Liver (tissue), 9 donors: ENCODE measurements around the gene RELB. TPM values are rescaled to one million over a fixed set of nuclear protein-coding genes. Genes with fewer than 3 reads are reported as not detected.

Experiments
- DNase-seq: peaks from one replicate; pipeline ENCODE4 v3.0.0-alpha.2; 2017; ENCODE audit warnings: low spot score
- H3K27ac ChIP-seq, 2 donors: one replicate each; pipeline ENCODE4 v1.7.0; 2013; ENCODE audit warnings: inconsistent platforms in 2 of 2, low read length in 2 of 2, control low read depth in 1 of 2, low read depth in 1 of 2, mild to moderate bottlenecking in 1 of 2
- H3K27me3 ChIP-seq, 4 donors: one replicate each; pipeline versions ENCODE4 v1.6.1 to v1.7.0; 2013; ENCODE audit warnings: low read length in 3 of 4, inconsistent platforms in 1 of 4, mild to moderate bottlenecking in 1 of 4, moderate library complexity in 1 of 4; ENCODE audit not compliant: control insufficient read depth in 4 of 4, insufficient read depth in 4 of 4
- H3K36me3 ChIP-seq, 4 donors: one replicate each; pipeline versions ENCODE4 v1.6.1 to v1.7.0; 2013; ENCODE audit warnings: low read length in 3 of 4, mild to moderate bottlenecking in 3 of 4, low read depth in 1 of 4, moderate library complexity in 1 of 4; ENCODE audit not compliant: control insufficient read depth in 4 of 4, insufficient read depth in 3 of 4
- H3K4me1 ChIP-seq, 4 donors: one replicate each; pipeline versions ENCODE4 v1.6.1 to v1.7.0; 2013; ENCODE audit warnings: low read length in 3 of 4, mild to moderate bottlenecking in 3 of 4, moderate library complexity in 1 of 4; ENCODE audit not compliant: control insufficient read depth in 4 of 4, insufficient read depth in 4 of 4
- H3K4me3 ChIP-seq, 3 donors: one replicate each; pipeline versions ENCODE4 v1.6.1 to v1.7.0; 2013; ENCODE audit warnings: low read length in 3 of 3, control low read depth in 1 of 3, low read depth in 1 of 3, mild to moderate bottlenecking in 1 of 3
- H3K9ac ChIP-seq, 2 donors: one replicate each; pipeline ENCODE4 v1.7.0; 2013; ENCODE audit warnings: low read length in 2 of 2, mild to moderate bottlenecking in 2 of 2, moderate library complexity in 2 of 2, control low read depth in 1 of 2, low read depth in 1 of 2
- H3K9me3 ChIP-seq, 4 donors: one replicate each; pipeline versions ENCODE4 v1.6.1 to v1.7.0; 2013; ENCODE audit warnings: low read length in 3 of 4; ENCODE audit not compliant: control insufficient read depth in 4 of 4
- ATF3 ChIP-seq: IDR thresholded peaks from 2 replicates; pipeline ENCODE4 v1.6.1; 2016; ENCODE audit warnings: antibody characterized with exemption
- EGR1 ChIP-seq, 2 donors: IDR thresholded peaks; 2 replicates each; pipeline ENCODE4 v1.6.1; 2016 to 2018; ENCODE audit warnings: antibody characterized with exemption in 2 of 2, low read depth in 2 of 2
- FOXA1 ChIP-seq: IDR thresholded peaks from 2 replicates; pipeline ENCODE4 v1.6.1; 2016; ENCODE audit warnings: antibody characterized with exemption
- FOXA2 ChIP-seq: IDR thresholded peaks from 2 replicates; pipeline ENCODE4 v1.6.1; 2016; ENCODE audit warnings: antibody characterized with exemption
- GABPA ChIP-seq, 2 donors: IDR thresholded peaks in 1 of 2; conservative IDR thresholded peaks in 1 of 2; 2 replicates each; pipeline ENCODE4 v1.6.1; 2016; ENCODE audit warnings: antibody characterized with exemption in 2 of 2, mild to moderate bottlenecking in 1 of 2, moderate library complexity in 1 of 2
- HNF4A ChIP-seq, 2 donors: conservative IDR thresholded peaks; 2 replicates each; pipeline ENCODE4 v1.6.1; 2016; ENCODE audit warnings: antibody characterized with exemption in 2 of 2, mild to moderate bottlenecking in 2 of 2
- HNF4G ChIP-seq: IDR thresholded peaks from 2 replicates; pipeline ENCODE4 v1.6.1; 2016; ENCODE audit warnings: antibody characterized with exemption
- NR2F2 ChIP-seq: IDR thresholded peaks from 2 replicates; pipeline ENCODE4 v1.6.1; 2016; ENCODE audit warnings: antibody characterized with exemption
- REST ChIP-seq: IDR thresholded peaks from 2 replicates; pipeline ENCODE4 v1.6.1; 2016; ENCODE audit warnings: antibody characterized with exemption, mild to moderate bottlenecking
- RXRA ChIP-seq, 2 donors: IDR thresholded peaks; 2 replicates each; pipeline ENCODE4 v1.6.1; 2017 to 2018; ENCODE audit warnings: antibody characterized with exemption in 2 of 2, mild to moderate bottlenecking in 1 of 2
- SP1 ChIP-seq: IDR thresholded peaks from 2 replicates; pipeline ENCODE4 v1.6.1; 2018; ENCODE audit warnings: antibody characterized with exemption, mild to moderate bottlenecking
- TAF1 ChIP-seq: conservative IDR thresholded peaks from 2 replicates; pipeline ENCODE4 v1.6.1; 2016; ENCODE audit warnings: antibody characterized with exemption, mild to moderate bottlenecking
- YY1 ChIP-seq: IDR thresholded peaks from 2 replicates; pipeline ENCODE4 v1.6.1; 2016; ENCODE audit warnings: antibody characterized with exemption, mild to moderate bottlenecking
- WGBS: extraction: QIAGEN DNeasy Blood & Tissue Kit; methylation state at CpG from one replicate; pipeline ENCODE4 v1.1.7; 2013; 5-methylcytosine and 5-hydroxymethylcytosine counted together
- polyA plus RNA-seq, 2 donors: library from polyadenylated mRNA; stranded (reverse) in 1 of 2; unstranded in 1 of 2; fragments of 200-250 nt in 1 of 2; fragments of >200 nt in 1 of 2; fragmentation: Nextera tagmentation in 1 of 2; extraction: Ambion mirVana in 1 of 2; gene quantifications; one replicate each; pipeline versions ENCODE4 v1.2.1 to v1.2.3, GENCODE V29; 2013 to 2015
- total RNA-seq, 2 donors: library from RNA; depleted of rRNA; stranded (reverse); fragments of >200 nt; gene quantifications; one replicate each; pipeline ENCODE4 v1.2.3, GENCODE V29; 2014
- TF ChIP-seq, protein P1 (sequence below): IDR thresholded peaks from 2 replicates; pipeline ENCODE4 v1.6.1; 2016; ENCODE audit warnings: antibody characterized with exemption
- TF ChIP-seq, protein P2 (sequence below): fragments of 150-350 bp; IDR thresholded peaks from 2 replicates; pipeline ENCODE4 v1.5.1; 2017; ENCODE audit warnings: improper control_type of control experiment, low read depth, low read length; ENCODE audit not compliant: missing input control
- TF ChIP-seq, protein P3 (sequence below): IDR thresholded peaks from 2 replicates; pipeline ENCODE4 v1.6.1; 2016; ENCODE audit warnings: antibody characterized with exemption
- donor health status: healthy.
- donor health status: healthy.
- donor health status: healthy.
- donor health status: healthy.
- donor health status: healthy.

The RELB gene
- total and polyA plus RNA-seq, 4 donors, result 1.4 to 4.9 (median 2.6) TPM

DNA sequence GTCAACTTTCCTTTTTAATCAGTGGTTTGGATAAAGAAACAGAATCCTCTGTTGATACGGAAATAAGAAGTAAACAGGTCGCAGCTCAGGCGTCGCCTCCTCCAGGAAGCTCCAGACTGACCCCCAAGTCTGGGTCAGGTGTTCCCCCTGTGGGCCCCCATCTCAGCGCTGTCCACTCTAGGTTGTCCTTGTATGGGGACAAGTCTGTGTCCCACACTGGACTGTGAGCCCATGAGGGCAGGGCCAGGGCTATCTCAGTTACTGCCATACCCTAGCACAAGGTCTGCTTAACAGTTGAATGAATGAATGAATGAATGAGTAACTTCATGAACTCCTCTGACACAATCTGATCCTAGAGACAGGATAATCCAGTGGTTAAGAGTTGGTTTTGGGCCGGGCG is 45.1 kb downstream of the RELB start:
- no peak for DNase-seq
- peak overlapping the region in 1 of 2 donors; percentile 25 for H3K9ac ChIP-seq
- H3K27me3 ChIP-seq, result no peaks in the 10 kb centered on the region
- H3K4me3 ChIP-seq, result peak overlapping the region in 1 of 3 donors; percentile 27
- peak overlapping the region; percentile 67 to 78 for H3K27ac ChIP-seq
- WGBS, result 62% methylated on average over 7 of the region's 7 CpGs
- peaks cover 0 to 16% (median 6%) of the 10 kb centered on the region in 4 donors for H3K36me3 ChIP-seq
- H3K4me1 ChIP-seq, result peaks cover 16 to 79% (median 69%) of the 10 kb centered on the region in 4 donors
- no peaks in the 10 kb centered on the region for H3K9me3 ChIP-seq
- TF ChIP-seq RXRA (IDR thresholded peaks at IDR 0.05) (no peak), FOXA2 (no peak), FOXA1 (no peak), HNF4A (conservative IDR thresholded peaks at IDR 0.05) (no peak), EGR1 (IDR thresholded peaks at IDR 0.05; ENCODE audit: low read depth in 2 of 2) (no peak), NR2F2 (no peak), SP1 (no peak), YY1 (no peak), HNF4G (no peak), GABPA (IDR thresholded peaks at IDR 0.05 in 1 of 2, conservative IDR thresholded peaks at IDR 0.05 in 1 of 2) (no peak), ATF3 (no peak), TAF1 (no peak), REST (no peak)
- TF ChIP-seq, protein P1, sequence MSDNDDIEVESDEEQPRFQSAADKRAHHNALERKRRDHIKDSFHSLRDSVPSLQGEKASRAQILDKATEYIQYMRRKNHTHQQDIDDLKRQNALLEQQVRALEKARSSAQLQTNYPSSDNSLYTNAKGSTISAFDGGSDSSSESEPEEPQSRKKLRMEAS, result no peak
- TF ChIP-seq, protein P2, sequence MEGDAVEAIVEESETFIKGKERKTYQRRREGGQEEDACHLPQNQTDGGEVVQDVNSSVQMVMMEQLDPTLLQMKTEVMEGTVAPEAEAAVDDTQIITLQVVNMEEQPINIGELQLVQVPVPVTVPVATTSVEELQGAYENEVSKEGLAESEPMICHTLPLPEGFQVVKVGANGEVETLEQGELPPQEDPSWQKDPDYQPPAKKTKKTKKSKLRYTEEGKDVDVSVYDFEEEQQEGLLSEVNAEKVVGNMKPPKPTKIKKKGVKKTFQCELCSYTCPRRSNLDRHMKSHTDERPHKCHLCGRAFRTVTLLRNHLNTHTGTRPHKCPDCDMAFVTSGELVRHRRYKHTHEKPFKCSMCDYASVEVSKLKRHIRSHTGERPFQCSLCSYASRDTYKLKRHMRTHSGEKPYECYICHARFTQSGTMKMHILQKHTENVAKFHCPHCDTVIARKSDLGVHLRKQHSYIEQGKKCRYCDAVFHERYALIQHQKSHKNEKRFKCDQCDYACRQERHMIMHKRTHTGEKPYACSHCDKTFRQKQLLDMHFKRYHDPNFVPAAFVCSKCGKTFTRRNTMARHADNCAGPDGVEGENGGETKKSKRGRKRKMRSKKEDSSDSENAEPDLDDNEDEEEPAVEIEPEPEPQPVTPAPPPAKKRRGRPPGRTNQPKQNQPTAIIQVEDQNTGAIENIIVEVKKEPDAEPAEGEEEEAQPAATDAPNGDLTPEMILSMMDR, result no peak
- TF ChIP-seq, protein P3, sequence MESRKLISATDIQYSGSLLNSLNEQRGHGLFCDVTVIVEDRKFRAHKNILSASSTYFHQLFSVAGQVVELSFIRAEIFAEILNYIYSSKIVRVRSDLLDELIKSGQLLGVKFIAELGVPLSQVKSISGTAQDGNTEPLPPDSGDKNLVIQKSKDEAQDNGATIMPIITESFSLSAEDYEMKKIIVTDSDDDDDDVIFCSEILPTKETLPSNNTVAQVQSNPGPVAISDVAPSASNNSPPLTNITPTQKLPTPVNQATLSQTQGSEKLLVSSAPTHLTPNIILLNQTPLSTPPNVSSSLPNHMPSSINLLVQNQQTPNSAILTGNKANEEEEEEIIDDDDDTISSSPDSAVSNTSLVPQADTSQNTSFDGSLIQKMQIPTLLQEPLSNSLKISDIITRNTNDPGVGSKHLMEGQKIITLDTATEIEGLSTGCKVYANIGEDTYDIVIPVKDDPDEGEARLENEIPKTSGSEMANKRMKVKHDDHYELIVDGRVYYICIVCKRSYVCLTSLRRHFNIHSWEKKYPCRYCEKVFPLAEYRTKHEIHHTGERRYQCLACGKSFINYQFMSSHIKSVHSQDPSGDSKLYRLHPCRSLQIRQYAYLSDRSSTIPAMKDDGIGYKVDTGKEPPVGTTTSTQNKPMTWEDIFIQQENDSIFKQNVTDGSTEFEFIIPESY, result no peak
